ENCODE results near the gene PXDN. TPM values are rescaled to one million over a fixed set of nuclear protein-coding genes. Genes with fewer than 3 reads are reported as not detected.

The PXDN gene
- total RNA-seq, 1 donor from 2014 or later: 576 TPM

- Mint-ChIP-seq H3K36me3 (ENCODE audit: low read depth) (peaks cover 25% of the 10 kb centered on the region), H3K4me3 (ENCODE audit: unreplicated experiment) (no peak overlapping the region), H3K27me3 (ENCODE audit: low read depth) (no peaks in the 10 kb centered on the region), H3K9me3 (ENCODE audit: low read depth) (no peaks in the 10 kb centered on the region), H3K27ac (ENCODE audit: unreplicated experiment) (no peak overlapping the region), H3K4me1 (ENCODE audit: low read depth) (peaks cover 18% of the 10 kb centered on the region)
- TF ChIP-seq CTCF (IDR thresholded peaks at IDR 0.05): no peak
- no peak for DNase-seq (ENCODE audit: low spot score)
These were observed 52.0 kb downstream of the PXDN start for GRCh38 chr2:1692342-1692741.

GRCh38 chr2:1691366-1691765, 52.9 kb downstream of the PXDN start:
- H3K9me3 Mint-ChIP-seq (ENCODE audit: low read depth): no peaks in the 10 kb centered on the region
- no peak for DNase-seq (ENCODE audit: low spot score)
- no peak for TF ChIP-seq CTCF (IDR thresholded peaks at IDR 0.05)
- no peak overlapping the region for H3K4me3 Mint-ChIP-seq (ENCODE audit: unreplicated experiment)
- peaks cover 31% of the 10 kb centered on the region for H3K36me3 Mint-ChIP-seq (ENCODE audit: low read depth)
- no peaks in the 10 kb centered on the region for H3K27me3 Mint-ChIP-seq (ENCODE audit: low read depth)
- H3K4me1 Mint-ChIP-seq (ENCODE audit: low read depth): peaks cover 28% of the 10 kb centered on the region
- H3K27ac Mint-ChIP-seq (ENCODE audit: unreplicated experiment): no peak overlapping the region

- Mint-ChIP-seq H3K4me1 (ENCODE audit: low read depth) (peaks cover 36% of the 10 kb centered on the region), H3K9me3 (ENCODE audit: low read depth) (no peaks in the 10 kb centered on the region), H3K36me3 (ENCODE audit: low read depth) (peaks cover 35% of the 10 kb centered on the region), H3K27ac (ENCODE audit: unreplicated experiment) (no peak overlapping the region), H3K4me3 (ENCODE audit: unreplicated experiment) (no peak overlapping the region), H3K27me3 (ENCODE audit: low read depth) (no peaks in the 10 kb centered on the region)
- DNase-seq (ENCODE audit: low spot score): no peak
- no peak for TF ChIP-seq CTCF (IDR thresholded peaks at IDR 0.05)
These were observed 54.1 kb downstream of the PXDN start for GRCh38 chr2:1690056-1690775.

- no peak overlapping the region for H3K4me3 Mint-ChIP-seq (ENCODE audit: unreplicated experiment)
- H3K9me3 Mint-ChIP-seq (ENCODE audit: low read depth): no peaks in the 10 kb centered on the region
- H3K27ac Mint-ChIP-seq (ENCODE audit: unreplicated experiment): no peak overlapping the region
- no peaks in the 10 kb centered on the region for H3K27me3 Mint-ChIP-seq (ENCODE audit: low read depth)
- H3K4me1 Mint-ChIP-seq (ENCODE audit: low read depth): peaks cover 33% of the 10 kb centered on the region
- no peak for TF ChIP-seq CTCF (IDR thresholded peaks at IDR 0.05)
- peaks cover 40% of the 10 kb centered on the region for H3K36me3 Mint-ChIP-seq (ENCODE audit: low read depth)
- no peak for DNase-seq (ENCODE audit: low spot score)
These were observed 55.5 kb downstream of the PXDN start for GRCh38 chr2:1688859-1689258.

GRCh38 chr2:1688161-1688560, 56.2 kb downstream of the PXDN start:
- Mint-ChIP-seq H3K9me3 (ENCODE audit: low read depth) (no peaks in the 10 kb centered on the region), H3K4me3 (ENCODE audit: unreplicated experiment) (no peak overlapping the region), H3K36me3 (ENCODE audit: low read depth) (peaks cover 40% of the 10 kb centered on the region), H3K27ac (ENCODE audit: unreplicated experiment) (no peak overlapping the region), H3K27me3 (ENCODE audit: low read depth) (no peaks in the 10 kb centered on the region), H3K4me1 (ENCODE audit: low read depth) (peaks cover 29% of the 10 kb centered on the region)
- no peak for TF ChIP-seq CTCF (IDR thresholded peaks at IDR 0.05)
- DNase-seq (ENCODE audit: low spot score): no peak

All from chondrocyte (in vitro differentiated cells).